PFSK-1 (cell line): ENCODE data around the gene CD48.

Source experiments
- FOXP2 ChIP-seq: optimal IDR thresholded peaks from 2 replicates; pipeline ENCODE3; 2011; ENCODE audit warnings: borderline replicate concordance, control low read depth, inconsistent platforms; ENCODE audit not compliant: insufficient read depth; ENCODE audit errors: extremely low read length, extremely low read depth
- POLR2AphosphoS5 ChIP-seq: IDR thresholded peaks from 2 replicates; pipeline ENCODE4 v1.6.1; 2012; ENCODE audit warnings: low read depth, mild to moderate bottlenecking, control low read depth, low read length, moderate library complexity
- REST ChIP-seq, 2 experiments: IDR thresholded peaks; 2 replicates each; pipeline versions ENCODE4 v1.6.1 to v1.8.0; 2011 to 2012; ENCODE audit warnings: low read depth in 2 of 2, low read length in 2 of 2, control low read depth in 1 of 2, inconsistent platforms in 1 of 2, mild to moderate bottlenecking in 1 of 2, moderate library complexity in 1 of 2; ENCODE audit not compliant: insufficient read depth in 1 of 2
- SIN3A ChIP-seq: IDR thresholded peaks from 2 replicates; pipeline ENCODE4 v1.6.1; 2012; ENCODE audit warnings: mild to moderate bottlenecking, low read length, moderate library complexity, borderline replicate concordance; ENCODE audit not compliant: insufficient read depth
- TAF1 ChIP-seq: IDR thresholded peaks from 2 replicates; pipeline ENCODE4 v1.6.1; 2012; ENCODE audit warnings: low read length, control low read depth, borderline replicate concordance; ENCODE audit not compliant: insufficient read depth

CD48 gene

GRCh38 chr1:160629286-160630210 is 82.1 kb downstream of the CD48 start:
- TF ChIP-seq FOXP2 (no peak), POLR2AphosphoS5 (no peak), SIN3A (no peak), TAF1 (no peak), REST (IDR thresholded peaks at IDR 0.05; ENCODE audit: insufficient read depth in 1 of 2, low read depth in 2 of 2, low read length in 2 of 2) (no peak)

GRCh38 chr1:160628799-160629263 is 82.8 kb downstream of the CD48 start:
- TF ChIP-seq FOXP2 (no peak), POLR2AphosphoS5 (no peak), REST (IDR thresholded peaks at IDR 0.05; ENCODE audit: insufficient read depth in 1 of 2, low read depth in 2 of 2, low read length in 2 of 2) (no peak), SIN3A (no peak), TAF1 (no peak)
